IMR-90 (cell line): ENCODE data around the gene CA11.

Experiments used
- BHLHE40 ChIP-seq: fragments of 150-350 bp; IDR thresholded peaks from 2 replicates; pipeline ENCODE4 v1.6.1; 2016; ENCODE audit warnings: mild to moderate bottlenecking, low read depth, low read length
- CEBPB ChIP-seq: IDR thresholded peaks from 2 replicates; pipeline ENCODE4 v1.6.1; 2012; ENCODE audit warnings: low read depth, low read length, improper control_type of control experiment
- CHD1 ChIP-seq: IDR thresholded peaks from 2 replicates; pipeline ENCODE4 v1.6.1; 2012; ENCODE audit warnings: low read depth, low read length, improper control_type of control experiment
- FOS ChIP-seq: fragments of 150-350 bp; IDR thresholded peaks from 2 replicates; pipeline ENCODE4 v1.6.1; 2016; ENCODE audit warnings: low read depth, low read length
- MAFK ChIP-seq: IDR thresholded peaks from 2 replicates; pipeline ENCODE4 v1.6.1; 2012; ENCODE audit warnings: low read depth, low read length, improper control_type of control experiment
- MAZ ChIP-seq: IDR thresholded peaks from 2 replicates; pipeline ENCODE4 v1.6.1; 2012; ENCODE audit warnings: low read depth, mild to moderate bottlenecking, low read length, improper control_type of control experiment, moderate library complexity, borderline replicate concordance
- MXI1 ChIP-seq: IDR thresholded peaks from 2 replicates; pipeline ENCODE4 v1.6.1; 2012; ENCODE audit warnings: low read depth, mild to moderate bottlenecking, low read length, moderate library complexity, borderline replicate concordance
- NFE2L2 ChIP-seq: fragments of 150-350 bp; IDR thresholded peaks from 2 replicates; pipeline ENCODE4 v1.6.1; 2016; ENCODE audit warnings: low read depth, mild to moderate bottlenecking, low read length
- POLR2A ChIP-seq: IDR thresholded peaks from 2 replicates; pipeline ENCODE4 v1.6.1; 2012; ENCODE audit warnings: mild to moderate bottlenecking, low read depth, low read length
- RAD21 ChIP-seq: IDR thresholded peaks from 2 replicates; pipeline ENCODE4 v1.6.1; 2012; ENCODE audit warnings: low read length, improper control_type of control experiment
- RFX5 ChIP-seq: IDR thresholded peaks from 2 replicates; pipeline ENCODE4 v1.8.0; 2012; ENCODE audit warnings: low read depth, mild to moderate bottlenecking, low read length, moderate library complexity
- TF ChIP-seq, protein P1 (sequence below): conservative IDR thresholded peaks from 2 replicates; pipeline ENCODE4 v1.5.1; 2012; ENCODE audit warnings: mild to moderate bottlenecking, low read depth, low read length, improper control_type of control experiment

DNA sequence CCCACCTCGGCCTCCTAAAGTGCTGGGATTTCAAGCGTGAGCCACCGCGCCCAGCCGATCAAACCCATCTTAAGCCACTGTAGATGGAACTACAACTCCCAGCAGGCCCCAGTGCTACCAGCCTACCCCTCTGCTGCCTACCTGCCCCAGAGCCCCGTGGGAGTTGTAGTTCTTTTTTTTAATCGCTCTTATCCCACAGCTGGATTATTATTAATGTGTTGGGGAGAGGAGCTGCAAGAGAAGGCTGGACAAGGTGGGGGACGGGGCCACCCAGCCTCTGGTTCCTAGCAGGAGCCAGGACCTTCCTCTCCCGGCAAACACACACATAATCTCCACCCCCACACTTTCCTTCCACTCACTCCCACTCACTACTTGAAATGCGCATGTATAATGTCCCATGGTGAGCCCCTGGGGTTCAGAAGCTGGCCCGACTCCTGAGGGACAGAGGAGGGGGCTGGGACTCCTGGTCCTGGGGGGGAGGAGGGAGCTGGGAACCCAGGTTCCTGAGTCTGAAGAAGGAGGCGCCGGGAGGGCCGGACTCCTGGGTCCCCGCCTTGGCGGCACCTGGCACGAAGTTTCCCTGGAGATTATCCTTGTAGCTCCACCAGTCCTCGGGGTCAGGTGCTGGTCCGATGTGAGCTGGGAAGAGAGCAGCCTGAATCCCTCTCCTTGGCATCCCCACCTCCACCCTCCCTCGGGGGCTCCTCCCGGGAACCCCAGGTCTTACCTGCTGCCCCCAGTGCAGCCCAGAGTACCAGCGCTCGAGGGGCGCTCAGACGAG is 958 bp downstream of the CA11 start:
- TF ChIP-seq MXI1 (no peak), RAD21 (no peak), MAFK (no peak), CEBPB (no peak), POLR2A (no peak), BHLHE40 (no peak), CHD1 (no peak), FOS (no peak), MAZ (no peak), NFE2L2 (no peak), RFX5 (no peak)
- TF ChIP-seq, protein P1, sequence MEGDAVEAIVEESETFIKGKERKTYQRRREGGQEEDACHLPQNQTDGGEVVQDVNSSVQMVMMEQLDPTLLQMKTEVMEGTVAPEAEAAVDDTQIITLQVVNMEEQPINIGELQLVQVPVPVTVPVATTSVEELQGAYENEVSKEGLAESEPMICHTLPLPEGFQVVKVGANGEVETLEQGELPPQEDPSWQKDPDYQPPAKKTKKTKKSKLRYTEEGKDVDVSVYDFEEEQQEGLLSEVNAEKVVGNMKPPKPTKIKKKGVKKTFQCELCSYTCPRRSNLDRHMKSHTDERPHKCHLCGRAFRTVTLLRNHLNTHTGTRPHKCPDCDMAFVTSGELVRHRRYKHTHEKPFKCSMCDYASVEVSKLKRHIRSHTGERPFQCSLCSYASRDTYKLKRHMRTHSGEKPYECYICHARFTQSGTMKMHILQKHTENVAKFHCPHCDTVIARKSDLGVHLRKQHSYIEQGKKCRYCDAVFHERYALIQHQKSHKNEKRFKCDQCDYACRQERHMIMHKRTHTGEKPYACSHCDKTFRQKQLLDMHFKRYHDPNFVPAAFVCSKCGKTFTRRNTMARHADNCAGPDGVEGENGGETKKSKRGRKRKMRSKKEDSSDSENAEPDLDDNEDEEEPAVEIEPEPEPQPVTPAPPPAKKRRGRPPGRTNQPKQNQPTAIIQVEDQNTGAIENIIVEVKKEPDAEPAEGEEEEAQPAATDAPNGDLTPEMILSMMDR = no peak
